Measurements from ENCODE around the gene ADGRL3.

ADGRL3 gene

DNA sequence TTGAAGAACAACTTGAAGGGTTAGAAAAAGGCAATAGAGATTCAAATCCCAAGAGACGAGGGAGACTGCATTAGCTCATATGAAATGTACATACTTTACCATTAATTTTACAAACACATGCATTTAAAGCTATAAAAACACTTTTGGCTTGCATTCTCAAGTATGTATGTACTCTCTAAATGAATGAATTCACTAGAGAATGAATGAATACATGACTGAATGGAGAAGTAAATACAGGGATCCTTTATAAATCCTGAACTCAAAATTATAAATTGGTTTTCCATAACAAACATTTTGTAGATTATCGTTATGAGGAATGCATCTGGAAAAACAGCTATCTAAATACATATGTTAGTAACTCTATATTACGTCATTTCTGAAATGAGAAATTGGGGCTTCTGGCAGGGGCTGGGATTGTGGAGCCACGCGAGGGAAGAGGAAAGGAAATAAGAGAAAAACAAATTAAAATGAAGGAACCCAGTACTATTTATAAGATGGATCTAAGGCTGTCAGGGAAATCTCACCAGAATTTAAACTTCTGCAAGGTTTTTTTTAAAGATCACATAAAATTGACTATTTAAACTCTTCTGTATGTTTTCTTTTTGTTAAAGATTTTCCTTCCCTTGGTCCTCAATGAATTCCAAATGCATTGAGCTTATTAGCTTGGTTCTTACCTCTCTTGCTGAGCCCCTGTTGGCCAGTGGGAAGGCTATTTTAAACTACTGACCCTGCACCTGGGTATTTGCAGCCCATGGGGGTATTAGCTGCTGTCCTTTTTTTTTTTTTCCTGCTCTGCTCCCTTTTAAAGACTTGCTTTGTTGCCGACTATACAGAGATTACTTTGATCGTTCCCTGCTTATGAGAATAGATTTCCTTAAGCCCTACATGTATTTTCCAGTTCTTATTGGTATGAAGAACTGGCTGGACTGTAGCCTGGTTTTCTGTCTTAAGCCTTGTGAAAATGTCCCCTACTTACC is 207.8 kb downstream of the ADGRL3 start:
- Histone ChIP-seq H3K27ac (ENCODE audit: low read depth, low read length, poor library complexity, severe bottlenecking) (no peak overlapping the region), H3K9ac (ENCODE audit: low read length) (no peak overlapping the region)
- TF ChIP-seq EZH2 (IDR thresholded peaks at IDR 0.05; ENCODE audit: borderline replicate concordance, low read length) = no peak
- TF ChIP-seq, protein P1, sequence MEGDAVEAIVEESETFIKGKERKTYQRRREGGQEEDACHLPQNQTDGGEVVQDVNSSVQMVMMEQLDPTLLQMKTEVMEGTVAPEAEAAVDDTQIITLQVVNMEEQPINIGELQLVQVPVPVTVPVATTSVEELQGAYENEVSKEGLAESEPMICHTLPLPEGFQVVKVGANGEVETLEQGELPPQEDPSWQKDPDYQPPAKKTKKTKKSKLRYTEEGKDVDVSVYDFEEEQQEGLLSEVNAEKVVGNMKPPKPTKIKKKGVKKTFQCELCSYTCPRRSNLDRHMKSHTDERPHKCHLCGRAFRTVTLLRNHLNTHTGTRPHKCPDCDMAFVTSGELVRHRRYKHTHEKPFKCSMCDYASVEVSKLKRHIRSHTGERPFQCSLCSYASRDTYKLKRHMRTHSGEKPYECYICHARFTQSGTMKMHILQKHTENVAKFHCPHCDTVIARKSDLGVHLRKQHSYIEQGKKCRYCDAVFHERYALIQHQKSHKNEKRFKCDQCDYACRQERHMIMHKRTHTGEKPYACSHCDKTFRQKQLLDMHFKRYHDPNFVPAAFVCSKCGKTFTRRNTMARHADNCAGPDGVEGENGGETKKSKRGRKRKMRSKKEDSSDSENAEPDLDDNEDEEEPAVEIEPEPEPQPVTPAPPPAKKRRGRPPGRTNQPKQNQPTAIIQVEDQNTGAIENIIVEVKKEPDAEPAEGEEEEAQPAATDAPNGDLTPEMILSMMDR (IDR thresholded peaks at IDR 0.05; ENCODE audit: low read length) = no peak

DNA sequence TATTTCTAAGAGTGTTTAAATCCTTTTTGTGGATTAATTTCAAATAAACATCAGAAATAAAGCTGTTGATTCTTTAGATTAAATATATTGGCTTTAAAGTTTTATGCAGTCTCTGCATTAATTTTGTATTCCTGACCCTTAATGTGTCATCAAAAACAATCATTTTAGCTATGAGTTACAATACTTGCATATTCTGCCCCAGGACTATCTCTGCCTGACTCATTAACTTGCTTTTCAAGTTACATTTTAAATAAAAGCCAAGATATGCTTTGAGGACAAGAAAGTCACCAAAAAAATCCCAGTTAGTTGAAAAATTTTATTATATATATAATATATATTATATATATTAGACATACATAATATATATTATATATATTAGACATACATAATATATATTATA is 208.7 kb downstream of the ADGRL3 start:
- H3K9me2 ChIP-seq (ENCODE audit: low read depth, low read length) = no peaks in the 10 kb centered on the region
- no peaks in the 10 kb centered on the region for H3K27me3 ChIP-seq (ENCODE audit: insufficient read depth, low read length)
- no peaks in the 10 kb centered on the region for H3K79me2 ChIP-seq (ENCODE audit: insufficient read depth, low read length)
- H3K4me2 ChIP-seq (ENCODE audit: low read length) = no peak overlapping the region
- H3K9ac ChIP-seq (ENCODE audit: low read length) = no peak overlapping the region
- H3F3A ChIP-seq (ENCODE audit: insufficient read depth, low read length) = no peaks in the 10 kb centered on the region
- H3K4me3 ChIP-seq (ENCODE audit: low read depth, low read length, poor library complexity, severe bottlenecking) = no peak overlapping the region
- H2AFZ ChIP-seq (ENCODE audit: low read length) = no peak overlapping the region
- no peaks in the 10 kb centered on the region for H3K4me1 ChIP-seq (ENCODE audit: insufficient read depth, low read length, severe bottlenecking)
- TF ChIP-seq, protein P1 (IDR thresholded peaks at IDR 0.05; ENCODE audit: low read length) = no peak
- TF ChIP-seq EZH2 (IDR thresholded peaks at IDR 0.05; ENCODE audit: borderline replicate concordance, low read length) = no peak
- no peak overlapping the region for H3K27ac ChIP-seq (ENCODE audit: low read depth, low read length, poor library complexity, severe bottlenecking)
- H4K20me1 ChIP-seq (ENCODE audit: insufficient read depth, low read length) = no peaks in the 10 kb centered on the region
- H3K36me3 ChIP-seq (ENCODE audit: insufficient read depth, low read length) = no peaks in the 10 kb centered on the region
- no peaks in the 10 kb centered on the region for H3K9me3 ChIP-seq (ENCODE audit: low read length)

More for the DNA sequence above, 207.8 kb downstream of the ADGRL3 start:
- Histone ChIP-seq H3K27me3 (ENCODE audit: insufficient read depth, low read length) (no peaks in the 10 kb centered on the region), H3K4me3 (ENCODE audit: low read depth, low read length, poor library complexity, severe bottlenecking) (no peak overlapping the region), H3K4me2 (ENCODE audit: low read length) (no peak overlapping the region), H3F3A (ENCODE audit: insufficient read depth, low read length) (no peaks in the 10 kb centered on the region), H3K79me2 (ENCODE audit: insufficient read depth, low read length) (no peaks in the 10 kb centered on the region), H3K9me2 (ENCODE audit: low read depth, low read length) (no peaks in the 10 kb centered on the region), H3K36me3 (ENCODE audit: insufficient read depth, low read length) (no peaks in the 10 kb centered on the region), H3K9me3 (ENCODE audit: low read length) (no peaks in the 10 kb centered on the region), H3K4me1 (ENCODE audit: insufficient read depth, low read length, severe bottlenecking) (no peaks in the 10 kb centered on the region), H4K20me1 (ENCODE audit: insufficient read depth, low read length) (no peaks in the 10 kb centered on the region), H2AFZ (ENCODE audit: low read length) (no peak overlapping the region)

DNA sequence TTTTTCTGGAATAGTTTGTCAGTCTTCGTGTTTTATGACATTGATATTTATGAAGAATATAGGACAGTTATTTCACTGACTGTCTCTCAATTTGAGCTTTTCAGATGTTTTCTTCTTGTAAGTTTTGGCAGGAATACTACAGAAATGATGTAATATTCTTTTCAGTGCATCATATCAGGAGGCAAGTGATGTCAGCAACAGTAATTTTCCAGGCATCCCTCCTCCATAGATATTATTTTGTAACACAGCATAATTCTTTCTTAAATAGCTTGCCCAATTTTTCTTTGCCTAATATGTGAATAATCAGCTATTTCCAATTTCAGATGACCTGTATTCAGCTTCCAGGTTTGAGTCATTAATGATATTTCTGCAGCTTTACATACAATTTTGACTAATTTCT is 211.1 kb downstream of the ADGRL3 start:
- Histone ChIP-seq H3K9ac (ENCODE audit: low read length) (no peak overlapping the region), H3K9me3 (ENCODE audit: low read length) (no peaks in the 10 kb centered on the region), H3F3A (ENCODE audit: insufficient read depth, low read length) (no peaks in the 10 kb centered on the region), H3K79me2 (ENCODE audit: insufficient read depth, low read length) (no peaks in the 10 kb centered on the region), H3K27ac (ENCODE audit: low read depth, low read length, poor library complexity, severe bottlenecking) (no peak overlapping the region), H3K27me3 (ENCODE audit: insufficient read depth, low read length) (no peaks in the 10 kb centered on the region), H3K4me2 (ENCODE audit: low read length) (no peak overlapping the region), H4K20me1 (ENCODE audit: insufficient read depth, low read length) (no peaks in the 10 kb centered on the region), H3K36me3 (ENCODE audit: insufficient read depth, low read length) (no peaks in the 10 kb centered on the region), H3K4me3 (ENCODE audit: low read depth, low read length, poor library complexity, severe bottlenecking) (no peak overlapping the region), H2AFZ (ENCODE audit: low read length) (no peak overlapping the region), H3K4me1 (ENCODE audit: insufficient read depth, low read length, severe bottlenecking) (no peaks in the 10 kb centered on the region), H3K9me2 (ENCODE audit: low read depth, low read length) (no peaks in the 10 kb centered on the region)
- TF ChIP-seq EZH2 (IDR thresholded peaks at IDR 0.05; ENCODE audit: borderline replicate concordance, low read length) = no peak
- TF ChIP-seq, protein P1 (IDR thresholded peaks at IDR 0.05; ENCODE audit: low read length) = no peak

All from OCI-LY1 (cell line).